Ectodermal cell (in vitro differentiated cells): ENCODE measurements around the gene NRG3.

Source experiments
- H3K27ac ChIP-seq: 2 replicates; pipeline ENCODE4 v1.7.0; 2013; ENCODE audit warnings: mild to moderate bottlenecking, low read depth, low read length; ENCODE audit not compliant: insufficient read depth, poor library complexity, severe bottlenecking
- H3K27me3 ChIP-seq: 2 replicates; pipeline ENCODE4 v1.7.0; 2013; ENCODE audit warnings: mild to moderate bottlenecking, low read length; ENCODE audit not compliant: insufficient read depth, control insufficient read depth, poor library complexity, severe bottlenecking
- H3K36me3 ChIP-seq: one replicate; pipeline ENCODE4 v1.7.0; 2013; ENCODE audit warnings: low read length; ENCODE audit not compliant: control insufficient read depth, insufficient read depth
- H3K4me1 ChIP-seq: one replicate; pipeline ENCODE4 v1.7.0; 2013; ENCODE audit warnings: low read length; ENCODE audit not compliant: control insufficient read depth, insufficient read depth
- H3K4me3 ChIP-seq: 2 replicates; pipeline ENCODE4 v1.7.0; 2013; ENCODE audit warnings: low read depth, low read length, control low read depth; ENCODE audit not compliant: insufficient read depth
- H3K9me3 ChIP-seq: 2 replicates; pipeline ENCODE4 v1.7.0; 2013; ENCODE audit warnings: mild to moderate bottlenecking, low read length, moderate library complexity; ENCODE audit not compliant: control insufficient read depth
- WGBS, 2 experiments: methylation state at CpG; one replicate each; pipeline ENCODE4 v1.1.7; 2013; ENCODE audit warnings: missing lambda C conversion rate in 2 of 2; 5-methylcytosine and 5-hydroxymethylcytosine counted together

NRG3 gene

GRCh38 chr10:82866424-82867020 is 991.5 kb downstream of the NRG3 start:
- H3K36me3 ChIP-seq, result no peaks in the 10 kb centered on the region
- no peak overlapping the region for H3K4me3 ChIP-seq
- WGBS, 2 experiments, result 85 to 87% methylated on average over 5 to 6 of the region's 6 CpGs
- H3K4me1 ChIP-seq, result no peaks in the 10 kb centered on the region
- no peaks in the 10 kb centered on the region for H3K27me3 ChIP-seq
- H3K9me3 ChIP-seq, result no peaks in the 10 kb centered on the region
- H3K27ac ChIP-seq, result no peak overlapping the region

DNA sequence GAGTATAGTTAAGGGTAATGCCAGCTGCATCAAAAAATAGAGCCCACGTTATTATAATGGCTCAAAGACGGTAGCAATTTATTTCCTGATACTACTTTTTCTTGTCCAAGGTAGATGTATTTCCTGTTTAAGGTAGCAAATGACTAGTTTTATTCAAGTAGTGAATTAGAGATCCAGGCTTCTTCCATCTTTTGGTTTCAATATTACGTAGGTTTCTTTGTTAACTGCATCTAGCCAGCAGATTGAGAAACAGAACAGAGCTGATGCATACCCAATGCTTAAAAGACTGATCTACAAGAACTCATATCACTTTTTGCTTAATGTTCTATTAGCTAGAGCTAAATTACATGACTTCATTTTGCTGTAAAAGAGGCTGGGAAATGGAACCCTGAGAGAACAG is 992.1 kb downstream of the NRG3 start:
- no peaks in the 10 kb centered on the region for H3K27me3 ChIP-seq
- no peaks in the 10 kb centered on the region for H3K9me3 ChIP-seq
- no peaks in the 10 kb centered on the region for H3K36me3 ChIP-seq
- no peaks in the 10 kb centered on the region for H3K4me1 ChIP-seq
- 98% methylated on average over 3 of the region's 3 CpGs for WGBS, 2 experiments
- H3K4me3 ChIP-seq, result no peak overlapping the region
- H3K27ac ChIP-seq, result no peak overlapping the region

DNA sequence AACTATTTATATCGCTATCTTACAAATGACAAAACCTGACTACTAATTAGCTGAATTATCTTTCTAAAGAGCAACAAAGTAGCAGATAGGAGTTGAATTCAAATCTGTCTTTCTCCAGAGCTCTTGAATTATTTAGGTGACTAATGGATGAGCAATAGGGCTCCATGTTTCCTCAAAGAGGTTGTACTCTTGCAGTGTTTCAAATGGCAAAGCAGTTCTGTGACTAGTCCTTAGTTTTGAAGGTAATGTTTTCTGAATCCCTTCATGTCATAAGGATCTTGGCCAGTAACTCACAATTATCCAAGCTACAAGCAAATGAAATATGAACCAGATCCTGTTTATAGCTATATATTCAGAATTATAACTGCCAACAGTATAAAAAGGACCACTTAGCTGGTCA is 999.7 kb downstream of the NRG3 start:
- Histone ChIP-seq H3K4me3 (no peak overlapping the region), H3K4me1 (no peaks in the 10 kb centered on the region), H3K9me3 (no peaks in the 10 kb centered on the region), H3K36me3 (no peaks in the 10 kb centered on the region), H3K27me3 (no peaks in the 10 kb centered on the region), H3K27ac (no peak overlapping the region)
- 80 to 100% methylated on average over 1 of the region's 1 CpG for WGBS, 2 experiments

- Histone ChIP-seq H3K4me3 (no peak overlapping the region), H3K9me3 (no peaks in the 10 kb centered on the region), H3K27ac (no peak overlapping the region), H3K27me3 (no peaks in the 10 kb centered on the region), H3K36me3 (no peaks in the 10 kb centered on the region), H3K4me1 (no peaks in the 10 kb centered on the region)
- 81 to 95% methylated on average over 2 of the region's 2 CpGs for WGBS, 2 experiments
Measured at GRCh38 chr10:82880776-82881290, 1005.8 kb downstream of the NRG3 start.

- H3K4me3 ChIP-seq, result no peak overlapping the region
- H3K36me3 ChIP-seq, result no peaks in the 10 kb centered on the region
- H3K27me3 ChIP-seq, result no peaks in the 10 kb centered on the region
- no peaks in the 10 kb centered on the region for H3K4me1 ChIP-seq
- H3K9me3 ChIP-seq, result no peaks in the 10 kb centered on the region
- WGBS, 2 experiments, result 100% methylated on average over 1 of the region's 1 CpG; no CpG with 5 or more reads in 1 of the 2 experiments
- H3K27ac ChIP-seq, result no peak overlapping the region
Measured at GRCh38 chr10:82882722-82883121, 1007.7 kb downstream of the NRG3 start.

GRCh38 chr10:82883603-82884002 is 1008.6 kb downstream of the NRG3 start:
- Histone ChIP-seq H3K27ac (no peak overlapping the region), H3K27me3 (no peaks in the 10 kb centered on the region), H3K4me1 (no peaks in the 10 kb centered on the region), H3K9me3 (no peaks in the 10 kb centered on the region), H3K36me3 (no peaks in the 10 kb centered on the region), H3K4me3 (no peak overlapping the region)
- 93 to 100% methylated on average over 1 of the region's 1 CpG for WGBS, 2 experiments

GRCh38 chr10:82887488-82887887 is 1012.5 kb downstream of the NRG3 start:
- H3K27me3 ChIP-seq, result no peaks in the 10 kb centered on the region
- H3K36me3 ChIP-seq, result no peaks in the 10 kb centered on the region
- no peak overlapping the region for H3K4me3 ChIP-seq
- H3K4me1 ChIP-seq, result no peaks in the 10 kb centered on the region
- H3K27ac ChIP-seq, result no peak overlapping the region
- 100% methylated on average over 1 of the region's 1 CpG for WGBS, 2 experiments
- no peaks in the 10 kb centered on the region for H3K9me3 ChIP-seq

DNA sequence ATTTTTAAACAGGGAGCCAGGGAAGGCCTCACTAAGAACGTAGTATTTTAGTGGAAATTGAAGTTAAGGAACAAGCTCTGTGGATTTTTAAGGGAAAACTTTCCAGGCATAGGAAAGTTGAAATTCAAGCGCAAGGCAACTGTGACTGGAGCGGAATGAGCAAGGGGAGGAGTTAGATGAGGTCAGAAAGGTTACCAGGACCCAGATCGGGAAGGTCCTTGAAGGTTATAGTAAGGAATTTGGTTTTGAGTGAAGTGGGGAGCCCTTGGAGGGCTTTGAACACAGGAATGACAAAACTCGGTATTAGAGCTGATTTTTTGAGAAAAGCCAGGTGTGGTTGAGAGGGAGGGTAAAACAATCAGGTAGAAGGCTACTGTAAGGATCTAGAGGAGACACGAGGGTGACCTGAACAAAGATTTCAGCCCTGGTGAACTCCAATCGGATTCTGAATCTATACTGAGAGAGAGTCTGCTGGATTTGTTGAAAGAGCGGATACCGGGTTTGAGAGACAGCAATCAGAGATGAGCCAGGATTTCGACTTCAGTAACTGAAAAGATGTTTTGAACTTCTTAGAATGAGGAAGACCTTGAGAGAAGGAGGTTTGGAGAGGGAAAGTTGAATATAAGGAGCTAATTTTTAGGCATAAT is 1013.9 kb downstream of the NRG3 start:
- H3K4me1 ChIP-seq, result no peaks in the 10 kb centered on the region
- no peak overlapping the region for H3K4me3 ChIP-seq
- WGBS, 2 experiments, result 85 to 93% methylated on average over 10 of the region's 10 CpGs
- no peaks in the 10 kb centered on the region for H3K36me3 ChIP-seq
- H3K9me3 ChIP-seq, result no peaks in the 10 kb centered on the region
- no peak overlapping the region for H3K27ac ChIP-seq
- H3K27me3 ChIP-seq, result no peaks in the 10 kb centered on the region

DNA sequence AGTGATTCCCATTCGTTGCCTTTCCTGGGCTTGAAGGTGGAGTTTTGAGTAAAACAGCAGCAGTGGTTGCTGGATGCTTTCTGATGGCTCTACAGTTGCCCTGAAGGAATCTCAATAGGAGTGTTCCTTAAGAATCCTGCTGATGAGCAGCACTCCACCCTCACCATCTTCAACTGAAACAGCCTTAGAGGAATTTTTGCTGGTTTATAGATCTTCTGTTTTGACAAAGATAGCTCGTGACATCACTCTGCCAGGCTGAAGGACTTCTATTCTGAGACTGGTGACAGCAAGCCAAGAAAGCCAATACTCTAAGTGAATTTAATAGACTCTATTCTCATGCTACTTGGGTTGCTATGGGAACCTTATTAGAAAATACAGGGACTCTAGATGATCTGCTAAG is 1014.7 kb downstream of the NRG3 start:
- no peaks in the 10 kb centered on the region for H3K9me3 ChIP-seq
- H3K27me3 ChIP-seq, result no peaks in the 10 kb centered on the region
- no peak overlapping the region for H3K27ac ChIP-seq
- no peak overlapping the region for H3K4me3 ChIP-seq
- 85 to 90% methylated on average over 1 to 2 of the region's 2 CpGs for WGBS, 2 experiments
- H3K36me3 ChIP-seq, result no peaks in the 10 kb centered on the region
- H3K4me1 ChIP-seq, result no peaks in the 10 kb centered on the region

DNA sequence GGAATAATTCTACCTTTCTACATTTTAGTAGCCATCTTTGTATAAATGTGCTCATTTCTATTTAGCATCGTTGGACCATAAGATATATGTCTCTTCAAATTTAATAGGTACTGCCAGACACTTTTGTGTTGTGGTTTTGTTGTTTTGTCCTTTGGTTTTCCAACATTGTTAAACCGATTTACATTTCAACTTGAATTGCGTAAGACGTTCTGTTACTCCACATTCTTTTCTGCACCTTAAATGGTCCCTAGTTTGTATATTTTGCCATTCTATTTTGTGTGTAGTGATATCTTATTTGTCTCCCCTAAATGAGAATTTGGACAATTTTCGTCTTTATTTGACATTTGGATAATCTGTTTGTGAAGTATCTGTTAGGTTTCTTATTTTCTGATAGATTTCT is 1015.6 kb downstream of the NRG3 start:
- no peaks in the 10 kb centered on the region for H3K9me3 ChIP-seq
- H3K4me1 ChIP-seq, result no peaks in the 10 kb centered on the region
- H3K27me3 ChIP-seq, result no peaks in the 10 kb centered on the region
- no peaks in the 10 kb centered on the region for H3K36me3 ChIP-seq
- H3K4me3 ChIP-seq, result no peak overlapping the region
- no peak overlapping the region for H3K27ac ChIP-seq
- 95 to 97% methylated on average over 2 to 5 of the region's 5 CpGs for WGBS, 2 experiments
